SK-N-SH (cell line): ENCODE results near the gene JMJD1C. TPM values are rescaled to one million over a fixed set of nuclear protein-coding genes. Genes with fewer than 3 reads are reported as not detected.

Source experiments
- CTCF ChIA-PET: fragments of 300-600, 350-600 bp; formaldehyde crosslinking; extraction: SDS; loops from one replicate; lab custom pipeline; 2021; lab: Yijun Ruan, JAX
- POLR2A ChIA-PET: fragments of 350-600 bp; sonication (Branson Sonifier 250); formaldehyde crosslinking; extraction: SDS; loops from one replicate; lab custom pipeline; 2020; ENCODE audit warnings: antibody characterized with exemption, inconsistent platforms; lab: Yijun Ruan, JAX
- DNase-seq: peaks from one replicate; pipeline ENCODE4 v3.0.0; 2012
- H2AFZ ChIP-seq: fragments of 200-600 bp; sonication (generic); 2 replicates; pipeline ENCODE4 v1.8.1; 2016; ENCODE audit warnings: antibody characterized with exemption, mild to moderate bottlenecking, low read depth
- H3F3A ChIP-seq: fragments of 200-600 bp; sonication (generic); replicated peaks from 2 replicates; pipeline ENCODE3; 2016; ENCODE audit warnings: antibody characterized with exemption, mild to moderate bottlenecking; ENCODE audit not compliant: insufficient read depth
- H3K27ac ChIP-seq, 2 experiments: fragments of 200-500 bp in 1 of 2; fragments of 200-600 bp in 1 of 2; sonication (Bioruptor generic) in 1 of 2; sonication (generic), shearing (Covaris generic) in 1 of 2; 2 replicates each; pipeline versions ENCODE4 v1.5.1 to v1.6.1; 2014 to 2016; ENCODE audit warnings: low read depth in 2 of 2, inconsistent platforms in 1 of 2, low read length in 1 of 2, mild to moderate bottlenecking in 1 of 2, mixed read lengths in 1 of 2
- H3K27me3 ChIP-seq: fragments of 200-600 bp; sonication (generic), shearing (Covaris generic); 2 replicates; pipeline ENCODE4 v1.6.1; 2016; ENCODE audit warnings: mixed run types; ENCODE audit not compliant: insufficient read depth
- H3K36me3 ChIP-seq, 2 experiments: fragments of 200-500 bp in 1 of 2; fragments of 200-600 bp in 1 of 2; sonication (Bioruptor generic) in 1 of 2; sonication (generic) in 1 of 2; replicated peaks in 1 of 2; 2 replicates each; pipeline versions ENCODE3 to v1.5.1; 2014 to 2016; ENCODE audit warnings: low read length in 1 of 2, mild to moderate bottlenecking in 1 of 2; ENCODE audit not compliant: insufficient read depth in 2 of 2, control insufficient read depth in 1 of 2
- H3K4me1 ChIP-seq, 2 experiments: fragments of 200-500 bp in 1 of 2; fragments of 200-600 bp in 1 of 2; sonication (Bioruptor generic) in 1 of 2; sonication (generic), shearing (Covaris generic) in 1 of 2; 2 replicates each; pipeline versions ENCODE4 v1.5.1 to v1.6.1; 2014 to 2016; ENCODE audit warnings: low read depth in 1 of 2, low read length in 1 of 2, mixed run types in 1 of 2; ENCODE audit not compliant: insufficient read depth in 2 of 2, control insufficient read depth in 1 of 2
- H3K4me2 ChIP-seq: fragments of 200-600 bp; sonication (generic), shearing (Covaris generic); 2 replicates; pipeline ENCODE4 v1.6.1; 2017; ENCODE audit warnings: mixed run types
- H3K4me3 ChIP-seq, 2 experiments: fragments of 200-500 bp in 1 of 2; fragments of 200-600 bp in 1 of 2; sonication (Bioruptor generic) in 1 of 2; sonication (generic), shearing (Covaris generic) in 1 of 2; 2 replicates each; pipeline versions ENCODE4 v1.5.1 to v1.8.1; 2014 to 2016; ENCODE audit warnings: low read depth in 2 of 2, inconsistent platforms in 1 of 2, low read length in 1 of 2, mild to moderate bottlenecking in 1 of 2, mixed read lengths in 1 of 2, moderate library complexity in 1 of 2
- H3K79me2 ChIP-seq: fragments of 200-600 bp; sonication (generic); 2 replicates; pipeline ENCODE4 v1.8.1; 2017; ENCODE audit warnings: mild to moderate bottlenecking; ENCODE audit not compliant: insufficient read depth
- H3K9ac ChIP-seq: fragments of 200-600 bp; sonication (generic); 2 replicates; pipeline ENCODE4 v1.6.1; 2017; ENCODE audit warnings: mixed run types
- H3K9me2 ChIP-seq: fragments of 200-600 bp; sonication (generic); 2 replicates; pipeline ENCODE4 v1.6.1; 2017; ENCODE audit warnings: mixed run types
- H3K9me3 ChIP-seq: fragments of 200-600 bp; sonication (generic); 2 replicates; pipeline ENCODE4 v1.6.1; 2017; ENCODE audit warnings: mixed run types, mild to moderate bottlenecking, moderate library complexity
- H4K20me1 ChIP-seq: fragments of 200-600 bp; sonication (generic); 2 replicates; pipeline ENCODE4 v1.6.1; 2017; ENCODE audit warnings: mild to moderate bottlenecking, mixed run types; ENCODE audit not compliant: insufficient read depth
- ELF1 ChIP-seq: IDR thresholded peaks from 2 replicates; pipeline ENCODE4 v1.4.0; 2012
- EP300 ChIP-seq, 2 experiments: IDR thresholded peaks; 2 replicates each; pipeline versions ENCODE4 v1.4.0 to v1.6.1; 2012; ENCODE audit warnings: borderline replicate concordance in 1 of 2, low read depth in 1 of 2, low read length in 1 of 2
- FOSL2 ChIP-seq: IDR thresholded peaks from 2 replicates; pipeline ENCODE4 v1.4.0; 2012; ENCODE audit warnings: low read depth, mild to moderate bottlenecking, moderate library complexity, borderline replicate concordance
- FOXM1 ChIP-seq: IDR thresholded peaks from 2 replicates; pipeline ENCODE4 v1.4.0; 2012; ENCODE audit warnings: low read depth, mild to moderate bottlenecking
- GATA2 ChIP-seq: sonication (generic); formaldehyde crosslinking; IDR thresholded peaks from 2 replicates; pipeline ENCODE4 v1.5.0; 2020; ENCODE audit warnings: mild to moderate bottlenecking, missing genetic modification reagents
- MEF2A ChIP-seq: IDR thresholded peaks from 2 replicates; pipeline ENCODE4 v1.4.0; 2012; ENCODE audit warnings: low read depth, borderline replicate concordance
- MXI1 ChIP-seq: IDR thresholded peaks from 2 replicates; pipeline ENCODE4 v1.6.1; 2012; ENCODE audit warnings: mild to moderate bottlenecking, low read depth, low read length, improper control_type of control experiment
- NRF1 ChIP-seq: IDR thresholded peaks from 2 replicates; pipeline ENCODE4 v1.6.1; 2012; ENCODE audit warnings: low read depth, mild to moderate bottlenecking, low read length
- RAD21 ChIP-seq: IDR thresholded peaks from 2 replicates; pipeline ENCODE4 v1.6.1; 2012; ENCODE audit warnings: mild to moderate bottlenecking, low read length
- RCOR1 ChIP-seq: fragments of 150-350 bp; IDR thresholded peaks from 2 replicates; pipeline ENCODE4 v1.6.1; 2017; ENCODE audit warnings: antibody characterized with exemption, low read length
- REST ChIP-seq: IDR thresholded peaks from 2 replicates; pipeline ENCODE4 v1.6.1; 2012; ENCODE audit warnings: mild to moderate bottlenecking, low read depth, low read length, moderate library complexity
- SIN3A ChIP-seq: IDR thresholded peaks from 2 replicates; pipeline ENCODE4 v1.6.1; 2012; ENCODE audit warnings: low read depth, mild to moderate bottlenecking, low read length, moderate library complexity, borderline replicate concordance
- SMC3 ChIP-seq: IDR thresholded peaks from 2 replicates; pipeline ENCODE4 v1.6.1; 2012; ENCODE audit warnings: low read depth, low read length, improper control_type of control experiment
- TAF1 ChIP-seq: IDR thresholded peaks from 2 replicates; pipeline ENCODE4 v1.6.1; 2012; ENCODE audit warnings: low read depth, mild to moderate bottlenecking, low read length, moderate library complexity, borderline replicate concordance
- TCF12 ChIP-seq: IDR thresholded peaks from 2 replicates; pipeline ENCODE4 v1.4.0; 2012
- TEAD4 ChIP-seq: IDR thresholded peaks from 2 replicates; pipeline ENCODE4 v1.4.0; 2012; ENCODE audit warnings: mild to moderate bottlenecking, borderline replicate concordance; ENCODE audit not compliant: insufficient read depth
- ZBTB33 ChIP-seq: IDR thresholded peaks from 2 replicates; pipeline ENCODE4 v1.4.0; 2012; ENCODE audit warnings: low read depth, borderline replicate concordance
- WGBS: methylation state at CpG from one replicate; pipeline ENCODE4 v1.1.6; 2017; ENCODE audit warnings: low lambda C conversion rate; 5-methylcytosine and 5-hydroxymethylcytosine counted together
- polyA plus RNA-seq, 3 experiments: library from polyadenylated mRNA; depleted of rRNA; stranded (reverse); fragments of >200 nt; gene quantifications; 2 replicates each; pipeline ENCODE4 v1.2.3, GENCODE V29; 2012
- TF ChIP-seq, protein P1 (sequence below): IDR thresholded peaks from 2 replicates; pipeline ENCODE4 v1.4.0; 2012; ENCODE audit warnings: low read depth
- TF ChIP-seq, protein P2 (sequence below): fragments of 200-600 bp; sonication (generic); IDR thresholded peaks from 2 replicates; pipeline ENCODE4 v1.6.1; 2017; ENCODE audit warnings: antibody characterized with exemption, mild to moderate bottlenecking, moderate library complexity

Gene JMJD1C
- polyA plus RNA-seq, 1 of the 3 experiments (the other 2 are of a cell fraction): 11.7 TPM

- H2AFZ ChIP-seq: no peak overlapping the region
- H3K4me1 ChIP-seq: no peaks in the 10 kb centered on the region
- no peak overlapping the region for H3K9ac ChIP-seq
- no peaks in the 10 kb centered on the region for H3K9me2 ChIP-seq
- H3K4me2 ChIP-seq: no peak overlapping the region
- no peak for DNase-seq
- 91% methylated on average over 2 of the region's 2 CpGs for WGBS
- no peak for TF ChIP-seq NRF1
- no peak for TF ChIP-seq TCF12
- no peak for TF ChIP-seq SMC3
- TF ChIP-seq FOXM1: no peak
- no peak for TF ChIP-seq RCOR1
- TF ChIP-seq ELF1: no peak
- no peak for TF ChIP-seq RAD21
- TF ChIP-seq, protein P1, sequence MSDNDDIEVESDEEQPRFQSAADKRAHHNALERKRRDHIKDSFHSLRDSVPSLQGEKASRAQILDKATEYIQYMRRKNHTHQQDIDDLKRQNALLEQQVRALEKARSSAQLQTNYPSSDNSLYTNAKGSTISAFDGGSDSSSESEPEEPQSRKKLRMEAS: no peak
- TF ChIP-seq SIN3A: no peak
- TF ChIP-seq FOSL2: no peak
- no peak for TF ChIP-seq TAF1
- TF ChIP-seq MXI1: no peak
- TF ChIP-seq ZBTB33: no peak
- H3K27me3 ChIP-seq: no peaks in the 10 kb centered on the region
- no peaks in the 10 kb centered on the region for H3K9me3 ChIP-seq
- H3K27ac ChIP-seq: no peak overlapping the region
- no peak overlapping the region for H3K4me3 ChIP-seq
- ChIA-PET POLR2A (no interaction called here), CTCF (interaction anchor here (0.6 to 2.0 kb wide), 5 partner anchors 11 to 341 kb away, joined by 3 to 8 read pairs (median 3); no protein-coding TSS in a partner anchor)
- peaks cover 8% of the 10 kb centered on the region for H4K20me1 ChIP-seq
- H3F3A ChIP-seq: peaks cover 4% of the 10 kb centered on the region
- H3K79me2 ChIP-seq: peaks cover 96% of the 10 kb centered on the region
- H3K36me3 ChIP-seq: peaks cover 3 to 7% of the 10 kb centered on the region in 2 experiments
Observed at GRCh38 chr10:63505562-63505961, 39.8 kb upstream of the JMJD1C start.

- H3K9me2 ChIP-seq: no peaks in the 10 kb centered on the region
- CTCF ChIA-PET: interaction anchor here (0.8 to 2.0 kb wide), 2 partner anchors 10 to 14 kb away, joined by 3 to 8 read pairs; no protein-coding TSS in a partner anchor
- TF ChIP-seq, protein P2, sequence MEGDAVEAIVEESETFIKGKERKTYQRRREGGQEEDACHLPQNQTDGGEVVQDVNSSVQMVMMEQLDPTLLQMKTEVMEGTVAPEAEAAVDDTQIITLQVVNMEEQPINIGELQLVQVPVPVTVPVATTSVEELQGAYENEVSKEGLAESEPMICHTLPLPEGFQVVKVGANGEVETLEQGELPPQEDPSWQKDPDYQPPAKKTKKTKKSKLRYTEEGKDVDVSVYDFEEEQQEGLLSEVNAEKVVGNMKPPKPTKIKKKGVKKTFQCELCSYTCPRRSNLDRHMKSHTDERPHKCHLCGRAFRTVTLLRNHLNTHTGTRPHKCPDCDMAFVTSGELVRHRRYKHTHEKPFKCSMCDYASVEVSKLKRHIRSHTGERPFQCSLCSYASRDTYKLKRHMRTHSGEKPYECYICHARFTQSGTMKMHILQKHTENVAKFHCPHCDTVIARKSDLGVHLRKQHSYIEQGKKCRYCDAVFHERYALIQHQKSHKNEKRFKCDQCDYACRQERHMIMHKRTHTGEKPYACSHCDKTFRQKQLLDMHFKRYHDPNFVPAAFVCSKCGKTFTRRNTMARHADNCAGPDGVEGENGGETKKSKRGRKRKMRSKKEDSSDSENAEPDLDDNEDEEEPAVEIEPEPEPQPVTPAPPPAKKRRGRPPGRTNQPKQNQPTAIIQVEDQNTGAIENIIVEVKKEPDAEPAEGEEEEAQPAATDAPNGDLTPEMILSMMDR: no peak
- TF ChIP-seq TCF12 (no peak), TEAD4 (no peak), GATA2 (CRISPR knock-in tag) (no peak), TAF1 (no peak), FOSL2 (no peak), MEF2A (no peak), EP300 (IDR thresholded peaks at IDR 0.05; ENCODE audit: borderline replicate concordance in 1 of 2, low read depth in 1 of 2, low read length in 1 of 2) (no peak), REST (no peak), SMC3 (no peak)
Observed at GRCh38 chr10:63504145-63504881, 38.5 kb upstream of the JMJD1C start.

More at GRCh38 chr10:63504145-63504881, 38.5 kb upstream of the JMJD1C start:
- no peak overlapping the region for H3K4me2 ChIP-seq
- peaks cover 96% of the 10 kb centered on the region for H3K79me2 ChIP-seq
- no peak overlapping the region for H3K4me3 ChIP-seq
- no peak overlapping the region for H3K9ac ChIP-seq
- DNase-seq: no peak
- 92% methylated on average over 3 of the region's 3 CpGs for WGBS
- no peak overlapping the region for H3K27ac ChIP-seq
- H3K4me1 ChIP-seq: no peaks in the 10 kb centered on the region
- H3K36me3 ChIP-seq: peaks cover 3% of the 10 kb centered on the region in 2 experiments
- no peaks in the 10 kb centered on the region for H3K27me3 ChIP-seq
- H4K20me1 ChIP-seq: peaks cover 8% of the 10 kb centered on the region
- POLR2A ChIA-PET: interaction anchor here (0.7 kb wide), 1 partner anchor 288 kb away, joined by 3 read pairs; no protein-coding TSS in a partner anchor
- H2AFZ ChIP-seq: no peak overlapping the region
- H3F3A ChIP-seq: peaks cover 1% of the 10 kb centered on the region
- no peaks in the 10 kb centered on the region for H3K9me3 ChIP-seq
